Non-pigmented ciliary epithelial cell (primary cell): ENCODE data around the gene PUS1.

Experiments
- DNase-seq: peaks from one replicate; pipeline ENCODE4 v3.0.0-alpha.2; 2010; ENCODE audit warnings: low read depth

The PUS1 gene

DNA sequence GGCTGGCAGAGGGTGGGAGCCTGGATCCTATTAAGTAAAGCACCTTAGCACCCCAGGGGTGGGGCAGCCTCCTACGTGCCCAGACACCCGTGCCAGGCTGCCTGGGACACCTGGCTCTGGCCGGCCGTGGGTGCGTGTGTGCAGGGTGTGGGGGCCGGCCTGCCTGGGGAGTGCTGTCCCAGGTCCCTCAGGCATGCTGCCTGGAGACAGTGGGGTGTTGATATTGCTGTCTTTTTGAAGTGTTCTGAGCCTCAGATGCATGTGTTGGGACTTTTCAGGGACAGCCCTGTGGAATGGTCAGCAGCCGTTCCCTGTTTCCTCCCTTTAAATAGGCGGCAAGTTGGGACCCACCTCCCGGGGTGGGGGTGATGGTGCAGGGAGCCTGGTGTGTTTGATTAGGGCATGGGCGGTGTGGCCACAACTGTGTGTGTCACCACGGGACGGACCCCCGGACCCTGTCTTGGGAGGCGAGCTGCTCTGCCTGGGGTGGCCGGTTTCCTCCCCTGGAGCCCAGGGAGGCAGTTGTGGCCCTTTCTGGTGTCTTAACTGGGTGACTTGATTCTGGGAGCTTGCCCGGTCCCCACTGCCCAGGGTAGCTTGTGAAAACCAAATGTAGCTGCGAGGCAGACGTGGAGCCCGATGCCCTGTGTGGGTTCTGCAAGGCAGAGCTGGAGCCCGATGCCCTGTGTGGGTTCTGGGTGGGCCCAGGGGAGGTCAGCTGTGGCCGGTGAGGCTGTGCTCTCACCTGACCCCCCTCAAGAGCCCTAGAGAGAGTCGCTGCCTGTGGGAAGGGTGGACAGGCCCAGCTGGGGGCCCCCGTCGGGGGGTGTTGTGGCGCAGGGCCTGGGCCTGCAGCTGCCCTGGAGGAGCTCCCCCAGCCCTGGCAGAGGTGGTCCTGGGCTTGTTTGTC, 26.5 kb upstream of the PUS1 start:
- DNase-seq, result no peak

- DNase-seq, result no peak
Measured at GRCh38 chr12:131903270-131904255, 25.5 kb upstream of the PUS1 start.

DNA sequence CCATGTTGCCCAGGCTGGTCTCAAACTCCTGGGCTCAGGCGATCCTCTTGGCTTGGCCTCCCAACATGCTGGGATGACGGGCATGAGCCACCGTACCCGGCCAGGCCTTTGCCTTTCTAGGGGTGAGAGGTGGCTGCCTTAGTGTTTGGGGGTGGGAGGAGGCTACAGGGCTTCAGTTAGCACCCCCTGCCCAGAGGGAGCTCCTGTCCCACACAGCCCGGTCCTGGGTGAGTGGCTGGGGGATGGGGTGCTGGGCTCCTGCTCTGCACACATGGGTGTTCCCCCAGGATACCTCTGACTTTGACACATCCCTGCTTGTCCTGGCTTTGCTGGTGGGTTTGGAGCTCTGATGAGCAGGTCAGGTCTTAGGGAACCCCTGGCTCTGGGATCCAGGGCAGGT, 24.7 kb upstream of the PUS1 start:
- no peak for DNase-seq

DNA sequence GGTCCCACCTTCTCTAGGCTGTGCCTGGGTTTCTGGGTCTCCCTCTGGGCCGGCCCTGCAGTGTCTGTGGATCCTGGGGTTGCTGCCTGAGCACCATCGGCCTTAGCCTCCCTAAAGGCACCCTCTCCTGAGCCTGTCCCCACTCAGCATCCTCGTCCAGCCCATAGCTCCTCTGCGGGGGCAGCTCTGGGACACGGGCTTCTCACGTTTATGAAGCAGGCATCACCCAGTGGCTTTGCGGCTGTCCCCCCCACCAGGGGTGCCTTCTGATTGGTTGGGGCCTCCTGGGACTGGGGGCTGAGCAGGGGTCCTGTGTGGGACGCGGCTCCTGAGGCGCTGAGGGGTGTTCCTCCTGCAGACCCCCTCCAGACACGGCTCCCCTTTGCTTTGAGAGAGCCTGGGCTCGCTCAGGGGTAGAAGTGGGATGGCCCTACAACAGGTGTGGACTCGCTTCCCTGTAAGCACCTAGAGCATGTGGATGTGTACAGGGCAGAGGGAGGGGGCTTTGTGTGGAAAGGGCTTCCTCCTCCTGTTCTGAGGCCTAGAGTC, 23.9 kb upstream of the PUS1 start:
- no peak for DNase-seq

DNA sequence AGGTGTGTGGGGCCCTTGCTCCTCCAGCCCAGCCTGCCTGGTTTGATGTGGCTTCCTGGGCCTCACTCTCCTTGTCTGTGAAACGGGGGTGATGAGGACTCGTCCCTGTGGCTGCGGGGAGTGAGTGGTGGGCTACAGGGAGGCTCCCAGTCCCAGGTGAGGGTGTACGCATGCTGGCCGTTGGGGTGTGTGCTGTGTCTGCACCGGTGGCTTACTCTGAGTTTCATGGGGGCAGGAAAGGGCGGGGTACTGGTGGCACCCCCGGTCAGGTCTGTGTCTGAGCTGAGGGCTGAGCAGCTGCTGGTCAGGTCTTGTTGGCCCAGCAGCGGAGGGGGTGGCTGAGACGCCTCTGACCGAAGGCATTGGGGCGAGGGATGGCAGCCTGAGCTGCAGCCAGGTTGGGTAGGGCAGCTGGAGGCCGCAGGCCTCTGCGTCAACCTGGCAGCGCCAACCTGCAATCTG, 23.4 kb upstream of the PUS1 start:
- no peak for DNase-seq

GRCh38 chr12:131907379-131908091, 21.5 kb upstream of the PUS1 start:
- no peak for DNase-seq

DNA sequence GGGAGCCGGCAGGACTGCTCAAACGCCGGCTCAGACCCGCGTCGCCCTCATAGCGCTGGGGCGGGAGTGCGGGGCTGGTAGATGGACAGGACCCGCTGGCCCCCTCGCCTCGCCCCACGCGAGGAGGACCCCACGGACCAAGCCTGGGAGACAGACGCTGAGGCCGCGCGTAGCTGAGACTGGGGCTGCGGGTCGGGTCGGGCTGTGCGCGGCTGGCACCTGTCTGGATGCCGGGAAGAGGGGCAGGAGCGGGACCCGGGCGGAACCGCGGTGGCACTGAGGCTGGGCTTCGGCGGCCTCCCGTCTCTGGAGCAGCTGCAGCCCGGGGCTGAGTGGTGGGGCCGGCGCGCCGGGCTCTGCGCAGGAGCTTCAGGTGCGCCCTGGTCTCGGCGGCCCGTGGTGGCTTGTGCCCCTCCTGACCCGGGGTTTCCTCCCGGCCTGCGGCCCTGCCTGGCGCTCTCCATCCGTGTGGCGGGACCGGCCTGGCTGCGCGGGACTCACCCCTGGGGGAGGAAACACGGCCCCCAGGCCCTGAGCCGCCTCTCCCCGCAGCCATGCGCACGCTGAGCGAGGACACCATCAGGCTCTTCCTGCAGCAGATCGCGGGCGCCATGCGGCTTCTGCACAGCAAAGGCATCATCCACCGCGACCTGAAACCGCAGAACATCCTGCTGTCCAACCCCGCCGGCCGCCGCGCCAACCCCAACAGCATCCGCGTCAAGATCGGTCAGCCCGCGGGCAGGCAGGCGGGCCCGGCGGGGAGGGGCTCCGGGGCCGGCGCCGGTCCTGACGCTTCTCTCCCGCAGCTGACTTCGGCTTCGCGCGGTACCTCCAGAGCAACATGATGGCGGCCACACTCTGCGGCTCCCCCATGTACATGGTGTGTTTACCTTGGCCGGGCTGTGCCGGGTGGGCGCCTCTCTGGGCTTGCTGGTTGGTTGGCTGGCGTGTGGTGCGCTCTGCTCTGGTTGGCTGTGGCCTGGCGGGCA, 20.7 kb upstream of the PUS1 start:
- DNase-seq, result no peak

DNA sequence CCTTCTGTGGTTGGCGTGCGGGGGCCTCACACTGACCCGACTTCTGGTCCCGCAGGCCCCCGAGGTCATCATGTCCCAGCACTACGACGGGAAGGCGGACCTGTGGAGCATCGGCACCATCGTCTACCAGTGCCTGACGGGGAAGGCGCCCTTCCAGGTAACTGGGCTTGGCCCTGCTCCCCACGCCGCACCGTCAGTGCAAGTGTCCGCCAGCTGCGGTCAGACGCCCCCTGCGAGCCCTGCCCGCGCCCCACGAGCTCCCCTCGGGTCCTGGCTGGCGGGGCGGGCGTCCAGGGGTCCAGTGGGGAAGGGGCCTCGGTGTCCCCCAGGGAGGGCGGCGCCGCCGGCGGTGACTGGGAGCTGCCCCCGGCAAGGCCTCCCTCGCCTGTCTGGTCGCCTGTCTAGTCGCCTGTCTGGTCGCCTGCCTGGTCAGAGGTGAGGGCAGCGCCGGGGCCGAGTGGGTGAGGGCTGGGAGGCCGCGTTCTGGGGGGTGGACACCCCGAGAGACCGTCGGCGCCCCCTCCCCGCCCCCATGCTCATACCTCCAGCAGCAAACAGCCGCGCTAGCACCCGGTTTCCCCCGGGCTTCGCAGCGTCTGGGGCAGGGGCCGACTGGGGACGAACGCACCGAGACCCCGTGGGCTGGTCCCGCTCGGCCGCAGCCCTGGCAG, 19.9 kb upstream of the PUS1 start:
- no peak for DNase-seq

DNA sequence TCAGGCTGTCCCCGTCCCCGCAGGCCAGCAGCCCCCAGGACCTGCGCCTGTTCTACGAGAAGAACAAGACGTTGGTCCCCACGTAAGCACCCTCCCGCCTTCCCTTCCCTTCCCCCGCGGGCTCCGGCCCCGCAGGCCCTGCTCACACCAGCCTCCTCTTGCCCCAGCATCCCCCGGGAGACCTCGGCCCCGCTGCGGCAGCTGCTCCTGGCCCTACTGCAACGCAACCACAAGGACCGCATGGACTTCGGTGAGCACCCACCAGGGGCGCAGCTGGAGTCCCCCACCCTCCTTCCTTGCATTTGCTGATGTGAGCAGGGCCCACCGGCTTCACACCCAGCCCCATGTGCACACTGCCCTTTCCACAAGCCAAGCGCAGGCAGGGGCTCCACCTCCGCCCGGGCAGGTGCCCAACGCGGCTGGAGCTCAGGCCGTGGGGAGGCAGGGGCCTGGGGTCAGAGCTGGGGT, 19.3 kb upstream of the PUS1 start:
- no peak for DNase-seq

DNA sequence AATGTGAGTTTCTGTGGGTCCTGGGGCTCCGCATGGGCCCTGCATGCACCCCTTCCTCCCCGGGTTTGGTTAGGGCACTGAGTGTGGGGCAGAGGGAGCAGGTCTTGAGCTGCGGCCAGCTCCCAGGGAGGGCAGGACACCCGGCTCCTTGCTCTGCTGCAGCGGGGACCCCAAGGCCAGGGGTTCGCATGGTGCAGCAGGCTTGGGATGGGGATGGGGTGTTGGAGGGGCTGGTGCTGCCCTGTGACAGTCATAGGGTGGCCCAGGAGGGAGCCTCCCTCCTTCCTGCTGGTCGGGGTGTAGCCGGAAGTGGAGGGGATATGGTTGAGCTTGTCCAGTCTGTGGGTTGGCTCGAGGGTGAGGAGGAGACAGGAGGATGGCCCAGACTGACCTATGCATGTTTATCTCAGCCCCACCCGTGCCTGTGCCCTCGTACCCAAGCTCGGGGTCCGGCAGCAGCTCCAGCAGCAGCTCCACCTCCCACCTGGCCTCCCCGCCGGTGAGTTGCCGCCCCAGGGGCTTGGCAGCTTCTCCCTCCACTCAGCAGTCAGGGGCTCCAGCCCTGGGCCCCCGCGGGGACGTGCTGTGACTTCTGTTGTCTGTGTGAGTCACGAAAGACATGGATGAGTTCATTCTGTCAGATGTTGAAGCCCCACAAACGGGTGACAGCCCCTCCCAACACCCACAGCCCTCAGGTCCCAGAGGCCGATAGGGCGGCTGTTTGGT, 18.6 kb upstream of the PUS1 start:
- DNase-seq, result no peak

DNA sequence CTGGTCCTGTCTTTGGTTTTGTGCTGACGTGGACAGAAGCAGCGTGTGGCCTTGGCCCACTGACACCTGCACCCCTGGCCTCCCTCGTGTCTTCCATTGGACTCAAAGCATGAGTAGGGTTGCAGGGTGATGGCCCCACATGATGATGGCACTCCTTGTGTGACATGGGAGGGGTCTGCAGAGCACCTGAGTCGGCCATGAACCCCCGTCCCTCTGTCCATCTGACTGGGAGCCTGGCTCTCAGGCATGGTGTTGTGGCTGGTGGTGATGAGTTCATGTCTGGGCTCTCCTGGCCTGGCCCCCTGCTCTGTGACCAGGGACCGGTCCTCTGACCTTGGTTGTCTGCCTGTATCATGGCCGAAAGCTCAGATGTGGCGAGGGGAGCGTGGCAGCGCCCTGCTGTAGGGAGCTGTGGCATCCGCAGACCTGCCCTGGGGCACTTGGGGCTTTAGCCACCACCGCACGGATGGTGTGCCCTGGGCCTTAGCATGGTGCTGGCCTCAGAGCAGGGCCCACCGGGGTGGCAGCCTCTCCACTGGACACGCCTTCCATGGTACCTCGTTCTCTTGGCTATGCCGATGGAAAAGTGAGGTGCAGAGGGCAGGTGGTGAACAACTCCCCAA, 17.9 kb upstream of the PUS1 start:
- DNase-seq, result no peak

DNA sequence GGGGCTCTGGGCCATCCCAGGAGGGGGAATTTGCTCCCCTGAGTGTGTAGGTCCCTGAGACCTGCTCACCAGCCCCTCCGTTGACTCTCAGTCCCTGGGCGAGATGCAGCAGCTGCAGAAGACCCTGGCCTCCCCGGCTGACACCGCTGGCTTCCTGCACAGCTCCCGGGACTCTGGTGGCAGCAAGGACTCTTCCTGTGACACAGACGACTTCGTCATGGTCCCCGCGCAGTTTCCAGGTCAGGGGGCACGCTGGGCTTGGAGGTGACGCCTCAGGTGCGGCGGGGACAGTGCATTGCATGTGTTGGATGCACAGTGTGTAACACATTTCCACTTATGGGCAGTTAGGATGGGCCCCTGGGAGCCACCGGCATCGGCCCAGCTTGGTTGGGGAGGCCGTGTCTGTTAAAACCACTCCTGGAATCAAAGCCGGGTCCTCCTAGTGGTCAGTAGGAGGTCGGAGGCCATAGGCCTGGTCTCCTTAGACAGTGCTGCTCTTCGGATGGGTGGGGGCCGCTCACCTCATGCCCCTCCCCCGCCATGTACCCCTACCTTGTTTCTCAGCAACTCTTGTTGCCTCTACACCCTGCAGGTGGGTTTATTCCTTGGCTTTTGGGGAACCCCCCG, 17.1 kb upstream of the PUS1 start:
- no peak for DNase-seq

DNA sequence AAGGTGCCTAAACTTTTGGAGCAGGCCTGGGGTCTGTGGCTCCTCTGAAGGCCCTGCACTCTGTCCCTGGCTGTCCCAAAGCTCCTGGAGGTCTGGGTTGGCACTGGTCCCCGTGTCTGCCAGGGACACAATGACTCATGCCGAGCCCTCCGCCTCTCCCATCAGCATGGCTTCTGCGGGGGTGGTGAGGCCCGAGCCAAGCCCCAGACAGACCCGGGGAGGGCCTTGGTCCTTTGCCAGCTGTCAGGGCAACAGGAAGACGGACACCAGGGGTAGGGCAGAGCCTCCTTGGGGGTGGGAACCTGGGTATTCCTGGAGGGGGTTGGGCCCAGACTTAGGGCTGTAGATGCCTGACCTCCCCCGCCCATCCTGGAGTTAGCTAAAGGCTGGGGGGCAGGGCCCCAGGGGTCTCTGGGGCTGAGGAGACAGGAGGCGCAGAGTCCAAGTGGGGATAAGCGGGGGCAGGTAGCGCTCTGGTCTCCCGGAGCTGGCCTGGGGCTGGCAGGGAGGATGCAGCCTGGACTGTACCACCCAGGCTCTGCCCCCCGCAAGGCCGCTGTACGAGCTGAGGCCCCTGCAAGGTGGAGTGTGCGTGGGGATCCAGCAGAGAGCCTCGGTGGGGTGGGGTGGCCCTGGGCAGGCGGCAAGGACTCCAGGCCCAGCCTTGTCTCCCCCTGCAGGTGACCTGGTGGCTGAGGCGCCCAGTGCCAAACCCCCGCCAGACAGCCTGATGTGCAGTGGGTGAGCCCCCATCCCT, 16.4 kb upstream of the PUS1 start:
- peak; percentile 50 for DNase-seq

DNA sequence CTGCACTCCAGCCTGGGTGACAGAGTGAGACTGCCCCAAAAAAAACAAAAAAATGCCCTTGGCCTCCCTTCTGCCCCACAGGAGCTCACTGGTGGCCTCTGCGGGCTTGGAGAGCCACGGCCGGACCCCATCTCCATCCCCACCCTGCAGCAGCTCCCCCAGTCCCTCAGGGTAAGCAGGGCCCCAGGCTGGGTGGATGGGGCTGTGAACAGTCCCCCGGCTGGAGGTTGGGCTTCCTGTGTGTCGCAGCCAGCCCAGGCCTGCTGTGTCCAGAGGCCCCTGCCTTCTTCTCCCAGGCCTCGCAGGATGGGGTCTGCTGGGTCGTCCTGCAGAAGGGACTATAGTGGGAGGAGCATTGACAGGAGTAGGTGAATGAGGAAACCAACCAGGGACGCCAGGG, 15.4 kb upstream of the PUS1 start:
- DNase-seq, result no peak

DNA sequence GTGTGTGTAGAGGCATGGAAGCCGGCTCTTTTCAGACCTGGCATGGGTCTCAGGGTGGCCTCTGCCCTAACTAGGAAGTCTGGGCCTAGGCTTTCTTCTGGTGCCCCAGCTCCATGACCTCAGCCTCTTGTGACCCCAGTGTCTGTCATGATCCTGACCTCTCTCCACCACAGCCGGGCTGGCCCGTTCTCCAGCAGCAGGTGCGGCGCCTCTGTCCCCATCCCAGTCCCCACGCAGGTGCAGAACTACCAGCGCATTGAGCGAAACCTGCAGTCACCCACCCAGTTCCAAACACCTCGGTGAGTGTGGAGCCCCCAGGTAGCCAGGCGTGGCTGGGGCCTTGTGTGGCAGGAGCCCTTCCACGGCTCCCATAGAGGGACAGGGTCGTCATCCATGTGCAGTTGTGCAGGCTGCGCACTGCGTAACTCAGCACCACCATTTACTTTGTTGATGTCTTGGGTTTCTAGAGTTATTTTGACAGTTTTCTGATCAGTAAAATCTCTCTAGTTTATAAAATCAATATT, 14.8 kb upstream of the PUS1 start:
- no peak for DNase-seq

DNA sequence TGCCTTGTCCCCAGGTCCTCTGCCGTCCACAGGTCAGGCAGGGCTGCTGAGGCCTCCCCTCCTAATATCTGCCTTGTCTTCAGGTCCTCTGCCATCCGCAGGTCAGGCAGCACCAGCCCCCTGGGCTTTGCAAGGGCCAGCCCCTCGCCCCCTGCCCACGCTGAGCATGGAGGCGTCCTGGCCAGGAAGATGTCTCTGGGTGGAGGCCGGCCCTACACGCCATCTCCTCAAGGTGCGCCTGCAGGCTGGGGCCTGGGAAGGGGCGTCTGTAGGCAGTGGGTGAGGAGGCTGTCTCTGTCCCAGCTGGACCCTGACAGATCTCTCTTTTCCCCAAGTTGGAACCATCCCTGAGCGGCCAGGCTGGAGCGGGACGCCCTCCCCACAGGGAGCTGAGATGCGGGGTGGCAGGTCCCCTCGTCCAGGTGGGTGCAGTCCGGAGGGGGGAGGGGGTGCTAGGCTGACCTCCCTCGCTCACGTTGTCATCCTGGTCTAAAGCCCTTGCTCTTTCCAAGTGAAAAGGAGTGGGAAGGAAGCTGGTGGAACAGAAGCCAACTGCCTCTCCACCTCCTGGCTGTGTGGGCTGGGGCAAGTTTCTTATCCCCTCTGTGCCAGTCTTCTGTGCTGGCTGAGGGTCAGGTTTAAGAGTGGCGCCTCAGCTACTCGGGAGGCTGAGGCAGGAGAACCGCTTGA, 13.9 kb upstream of the PUS1 start:
- no peak for DNase-seq

DNA sequence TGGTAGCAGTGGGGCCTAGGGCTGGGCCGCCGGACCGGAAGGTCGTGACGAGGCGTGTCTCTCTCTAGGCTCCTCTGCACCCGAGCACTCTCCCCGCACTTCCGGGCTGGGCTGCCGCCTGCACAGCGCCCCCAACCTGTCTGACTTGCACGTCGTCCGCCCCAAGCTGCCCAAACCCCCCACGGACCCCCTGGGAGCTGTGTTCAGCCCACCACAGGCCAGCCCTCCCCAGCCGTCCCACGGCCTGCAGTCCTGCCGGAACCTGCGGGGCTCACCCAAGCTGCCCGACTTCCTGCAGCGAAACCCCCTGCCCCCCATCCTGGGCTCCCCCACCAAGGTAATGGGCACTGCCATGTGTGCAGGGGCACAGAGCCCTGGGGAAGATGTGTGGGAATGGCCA, 13.3 kb upstream of the PUS1 start:
- DNase-seq, result no peak
